ENCODE measurements around the gene PCA3.

- TF ChIP-seq CTCF (IDR thresholded peaks at IDR 0.05; ENCODE audit: insufficient read depth, low read length, poor library complexity, severe bottlenecking) (no peak), EZH2phosphoT487 (conservative IDR thresholded peaks at IDR 0.05; ENCODE audit: low read length) (no peak)
These were observed 34.1 kb upstream of the PCA3 start for GRCh38 chr9:76729980-76730737.

Data from SU-DHL-6 (cell line).